SK-N-SH treated with all-trans-retinoic acid at 6 μM for 48 hours (cell line): ENCODE data around the gene FCER1G.

Experiments used
- ATAC-seq: fragments of 200-7000 bp; cut with Tn5 transposase; 3 replicates; pipeline ENCODE4 v1.9.1; 2020; ENCODE audit warnings: mild to moderate bottlenecking, moderate library complexity
- ARNTL ChIP-seq: fragments of 450-650 bp; formaldehyde crosslinking; IDR thresholded peaks from 2 replicates; pipeline ENCODE4 v1.5.0; 2020; ENCODE audit warnings: low read depth, mild to moderate bottlenecking, moderate library complexity, borderline replicate concordance
- BACH2 ChIP-seq: fragments of 250-450 bp; sonication (Bioruptor Pico); IDR thresholded peaks from 2 replicates; pipeline ENCODE4 v1.9.0; 2021; ENCODE audit warnings: mild to moderate bottlenecking, borderline replicate concordance
- CSDC2 ChIP-seq: fragments of 250-450 bp; sonication (Bioruptor Pico); IDR thresholded peaks from 2 replicates; pipeline ENCODE4 v1.5.0; 2020; ENCODE audit warnings: mild to moderate bottlenecking, moderate library complexity
- GLIS3 ChIP-seq: fragments of 250-450 bp; sonication (Bioruptor Pico); IDR thresholded peaks from 2 replicates; pipeline ENCODE4 v1.5.0; 2020; ENCODE audit warnings: mild to moderate bottlenecking, moderate library complexity
- OSR1 ChIP-seq: fragments of 250-450 bp; sonication (Bioruptor Pico); IDR thresholded peaks from 2 replicates; pipeline ENCODE4 v1.8.0; 2022; ENCODE audit warnings: moderate library complexity, mild to moderate bottlenecking, inconsistent platforms
- RARB ChIP-seq: fragments of 250-450 bp; sonication (Bioruptor Pico); IDR thresholded peaks from 2 replicates; pipeline ENCODE4 v1.8.0; 2021; ENCODE audit warnings: mild to moderate bottlenecking, moderate library complexity
- SNAI2 ChIP-seq: fragments of 250-450 bp; sonication (Bioruptor Pico); IDR thresholded peaks from 2 replicates; pipeline ENCODE4 v1.5.0; 2020; ENCODE audit warnings: mild to moderate bottlenecking, moderate library complexity
- TCF4 ChIP-seq: fragments of 250-450 bp; sonication (Bioruptor Pico); IDR thresholded peaks from 2 replicates; pipeline ENCODE4 v1.8.0; 2021; ENCODE audit warnings: mild to moderate bottlenecking, moderate library complexity, borderline replicate concordance
- TOX ChIP-seq: fragments of 250-450 bp; sonication (Bioruptor Pico); IDR thresholded peaks from 2 replicates; pipeline ENCODE4 v1.8.0; 2021; ENCODE audit warnings: mild to moderate bottlenecking, moderate library complexity, borderline replicate concordance
- ZC3H10 ChIP-seq: fragments of 250-450 bp; sonication (Bioruptor Pico); IDR thresholded peaks from 2 replicates; pipeline ENCODE4 v1.5.1; 2021; ENCODE audit warnings: mild to moderate bottlenecking, moderate library complexity
- ZFP3 ChIP-seq: fragments of 250-450 bp; sonication (Bioruptor Pico); IDR thresholded peaks from 2 replicates; pipeline ENCODE4 v1.5.0; 2020; ENCODE audit warnings: mild to moderate bottlenecking, moderate library complexity
- ZFP30 ChIP-seq: fragments of 450-650 bp; formaldehyde crosslinking; IDR thresholded peaks from 2 replicates; pipeline ENCODE4 v1.5.0; 2022; ENCODE audit warnings: mild to moderate bottlenecking, moderate library complexity
- ZNF565 ChIP-seq: fragments of 450-650 bp; formaldehyde crosslinking; conservative IDR thresholded peaks from 2 replicates; pipeline ENCODE4 v1.5.0; 2020; ENCODE audit warnings: low read depth, mild to moderate bottlenecking, moderate library complexity
- ZNF70 ChIP-seq: fragments of 450-650 bp; formaldehyde crosslinking; IDR thresholded peaks from 2 replicates; pipeline ENCODE4 v1.5.0; 2020; ENCODE audit warnings: mild to moderate bottlenecking, moderate library complexity
- ZNF8 ChIP-seq: fragments of 450-650 bp; formaldehyde crosslinking; IDR thresholded peaks from 2 replicates; pipeline ENCODE4 v1.5.0; 2020; ENCODE audit warnings: mild to moderate bottlenecking, moderate library complexity
- TF ChIP-seq, protein P1 (sequence below): fragments of 250-450 bp; sonication (Bioruptor Pico); IDR thresholded peaks from 2 replicates; pipeline ENCODE4 v1.5.0; 2020; ENCODE audit warnings: mild to moderate bottlenecking, moderate library complexity
- TF ChIP-seq, protein P2 (sequence below): fragments of 250-450 bp; sonication (Bioruptor Pico); IDR thresholded peaks from 2 replicates; pipeline ENCODE4 v1.8.0; 2020; ENCODE audit warnings: mild to moderate bottlenecking, moderate library complexity, borderline replicate concordance
- TF ChIP-seq, protein P3 (sequence below): fragments of 250-450 bp; sonication (Bioruptor Pico); IDR thresholded peaks from 2 replicates; pipeline ENCODE4 v1.8.0; 2021; ENCODE audit warnings: low read depth, mild to moderate bottlenecking, moderate library complexity, borderline replicate concordance
- TF ChIP-seq, protein P4 (sequence below): fragments of 250-450 bp; sonication (Bioruptor Pico); IDR thresholded peaks from 2 replicates; pipeline ENCODE4 v1.5.1; 2021; ENCODE audit warnings: mild to moderate bottlenecking, moderate library complexity
- TF ChIP-seq, protein P5 (sequence below): fragments of 250-450 bp; sonication (Bioruptor Pico); IDR thresholded peaks from 2 replicates; pipeline ENCODE4 v1.5.1; 2020; ENCODE audit warnings: low read depth, mild to moderate bottlenecking, moderate library complexity

FCER1G gene

DNA sequence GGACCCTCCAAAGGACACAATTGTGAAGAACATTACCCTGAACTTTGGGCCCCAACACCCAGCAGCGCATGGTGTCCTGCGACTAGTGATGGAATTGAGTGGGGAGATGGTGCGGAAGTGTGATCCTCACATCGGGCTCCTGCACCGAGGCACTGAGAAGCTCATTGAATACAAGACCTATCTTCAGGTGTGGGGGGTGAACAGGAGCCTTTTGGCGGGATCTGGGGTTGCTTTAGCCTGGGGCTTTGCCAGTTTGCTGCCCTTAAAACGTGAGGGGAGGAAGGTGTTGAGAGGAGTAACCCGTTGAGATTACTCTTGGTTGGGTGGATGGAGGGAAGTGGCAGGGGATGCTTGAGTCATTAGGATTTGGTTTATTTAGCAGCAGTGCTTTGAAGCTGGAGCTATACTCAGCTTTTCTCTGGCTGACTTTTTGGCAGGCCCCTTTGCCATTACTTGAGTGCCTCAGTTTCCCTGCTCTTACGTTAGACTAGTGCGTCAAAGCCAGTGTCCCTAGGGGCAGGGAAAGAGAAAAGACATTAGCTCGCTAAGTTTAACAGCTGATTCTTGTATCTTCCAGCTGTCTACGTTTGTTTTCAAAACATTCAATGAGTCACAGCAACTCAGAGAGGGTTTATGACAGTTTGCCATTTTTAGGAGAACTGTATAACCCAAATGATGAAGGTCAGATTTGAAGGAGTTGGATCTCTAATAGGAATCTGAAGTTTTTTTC, 8.5 kb upstream of the FCER1G start:
- TF ChIP-seq SNAI2 (CRISPR knock-in tag): no peak
- no peak for ATAC-seq

DNA sequence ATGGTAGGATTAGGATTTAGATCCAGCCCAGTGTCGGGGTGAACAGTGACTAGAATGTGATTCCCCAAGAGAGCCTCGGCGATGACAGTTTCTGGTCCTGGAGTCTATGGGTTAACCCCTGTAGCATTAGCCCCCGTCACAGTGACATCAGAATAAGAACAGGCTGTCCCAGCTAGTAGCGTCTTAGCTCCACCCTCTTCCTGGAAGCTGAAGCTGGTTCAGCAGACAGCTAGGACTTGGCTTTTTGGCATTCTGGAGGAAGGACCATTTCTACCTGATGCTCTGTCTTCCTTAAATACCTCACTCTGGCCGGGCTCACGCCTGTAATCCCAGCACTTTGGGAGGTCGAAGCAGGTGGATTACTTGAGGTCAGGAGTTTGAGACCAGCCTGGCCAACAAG, 7.9 kb upstream of the FCER1G start:
- no peak for ATAC-seq
- no peak for TF ChIP-seq BACH2 (CRISPR knock-in tag)
- TF ChIP-seq ZNF8 (CRISPR knock-in tag): no peak
- no peak for TF ChIP-seq ZNF565 (CRISPR knock-in tag)
- TF ChIP-seq ZFP30 (CRISPR knock-in tag): no peak
- no peak for TF ChIP-seq TCF4 (CRISPR knock-in tag)
- TF ChIP-seq ZNF70 (CRISPR knock-in tag): no peak
- TF ChIP-seq ARNTL: no peak
- TF ChIP-seq, protein P1, sequence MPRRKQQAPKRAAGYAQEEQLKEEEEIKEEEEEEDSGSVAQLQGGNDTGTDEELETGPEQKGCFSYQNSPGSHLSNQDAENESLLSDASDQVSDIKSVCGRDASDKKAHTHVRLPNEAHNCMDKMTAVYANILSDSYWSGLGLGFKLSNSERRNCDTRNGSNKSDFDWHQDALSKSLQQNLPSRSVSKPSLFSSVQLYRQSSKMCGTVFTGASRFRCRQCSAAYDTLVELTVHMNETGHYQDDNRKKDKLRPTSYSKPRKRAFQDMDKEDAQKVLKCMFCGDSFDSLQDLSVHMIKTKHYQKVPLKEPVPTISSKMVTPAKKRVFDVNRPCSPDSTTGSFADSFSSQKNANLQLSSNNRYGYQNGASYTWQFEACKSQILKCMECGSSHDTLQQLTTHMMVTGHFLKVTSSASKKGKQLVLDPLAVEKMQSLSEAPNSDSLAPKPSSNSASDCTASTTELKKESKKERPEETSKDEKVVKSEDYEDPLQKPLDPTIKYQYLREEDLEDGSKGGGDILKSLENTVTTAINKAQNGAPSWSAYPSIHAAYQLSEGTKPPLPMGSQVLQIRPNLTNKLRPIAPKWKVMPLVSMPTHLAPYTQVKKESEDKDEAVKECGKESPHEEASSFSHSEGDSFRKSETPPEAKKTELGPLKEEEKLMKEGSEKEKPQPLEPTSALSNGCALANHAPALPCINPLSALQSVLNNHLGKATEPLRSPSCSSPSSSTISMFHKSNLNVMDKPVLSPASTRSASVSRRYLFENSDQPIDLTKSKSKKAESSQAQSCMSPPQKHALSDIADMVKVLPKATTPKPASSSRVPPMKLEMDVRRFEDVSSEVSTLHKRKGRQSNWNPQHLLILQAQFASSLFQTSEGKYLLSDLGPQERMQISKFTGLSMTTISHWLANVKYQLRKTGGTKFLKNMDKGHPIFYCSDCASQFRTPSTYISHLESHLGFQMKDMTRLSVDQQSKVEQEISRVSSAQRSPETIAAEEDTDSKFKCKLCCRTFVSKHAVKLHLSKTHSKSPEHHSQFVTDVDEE (CRISPR knock-in tag): no peak

DNA sequence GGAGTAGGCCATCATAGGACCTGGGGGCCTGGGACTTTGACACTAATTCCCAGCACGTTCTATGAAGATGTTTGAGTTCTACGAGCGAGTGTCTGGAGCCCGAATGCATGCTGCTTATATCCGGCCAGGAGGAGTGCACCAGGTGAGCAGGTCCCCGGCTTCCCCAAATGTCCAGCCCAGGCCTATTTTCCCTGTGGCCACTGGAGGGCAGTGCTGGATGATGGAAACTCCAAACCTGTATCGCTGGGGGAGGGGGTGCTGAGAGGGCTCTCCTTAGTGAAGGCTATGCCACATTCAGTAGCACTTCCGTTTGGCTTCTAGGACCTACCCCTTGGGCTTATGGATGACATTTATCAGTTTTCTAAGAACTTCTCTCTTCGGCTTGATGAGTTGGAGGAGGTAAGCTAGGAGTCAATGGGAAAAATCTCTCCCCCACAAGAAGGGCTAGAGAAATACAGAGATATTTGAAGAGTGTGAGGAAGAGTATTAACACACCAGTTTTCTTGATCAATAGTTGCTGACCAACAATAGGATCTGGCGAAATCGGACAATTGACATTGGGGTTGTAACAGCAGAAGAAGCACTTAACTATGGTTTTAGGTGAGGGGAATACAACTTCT, 5.2 kb upstream of the FCER1G start:
- TF ChIP-seq ZFP3 (CRISPR knock-in tag) (no peak), SNAI2 (CRISPR knock-in tag) (no peak), ZNF565 (CRISPR knock-in tag) (no peak)
- peak; percentile 97 for ATAC-seq

DNA sequence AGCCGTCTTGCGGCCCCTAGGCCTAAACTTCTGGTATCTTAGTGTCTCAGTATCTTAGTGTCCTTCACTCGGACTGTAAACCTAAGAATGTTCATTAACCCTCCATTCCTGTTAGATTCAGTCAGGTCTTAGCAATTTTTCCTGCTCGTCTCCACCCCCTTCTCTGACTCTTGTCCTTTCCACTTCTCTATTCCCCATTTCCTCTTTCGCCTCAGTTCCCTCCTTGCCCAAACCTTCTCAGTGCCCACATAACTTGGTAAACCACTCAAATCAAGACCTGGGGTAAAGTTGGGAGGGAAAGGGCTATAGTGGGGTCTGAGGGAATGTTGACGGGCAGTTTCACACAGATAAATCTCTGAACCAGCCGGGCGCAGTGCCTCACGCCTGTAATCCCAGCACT, 726 bp upstream of the FCER1G start:
- TF ChIP-seq TCF4 (CRISPR knock-in tag): no peak
- no peak for TF ChIP-seq ZC3H10 (CRISPR knock-in tag)
- no peak for TF ChIP-seq ZNF70 (CRISPR knock-in tag)
- TF ChIP-seq BACH2 (CRISPR knock-in tag): no peak
- TF ChIP-seq, protein P2, sequence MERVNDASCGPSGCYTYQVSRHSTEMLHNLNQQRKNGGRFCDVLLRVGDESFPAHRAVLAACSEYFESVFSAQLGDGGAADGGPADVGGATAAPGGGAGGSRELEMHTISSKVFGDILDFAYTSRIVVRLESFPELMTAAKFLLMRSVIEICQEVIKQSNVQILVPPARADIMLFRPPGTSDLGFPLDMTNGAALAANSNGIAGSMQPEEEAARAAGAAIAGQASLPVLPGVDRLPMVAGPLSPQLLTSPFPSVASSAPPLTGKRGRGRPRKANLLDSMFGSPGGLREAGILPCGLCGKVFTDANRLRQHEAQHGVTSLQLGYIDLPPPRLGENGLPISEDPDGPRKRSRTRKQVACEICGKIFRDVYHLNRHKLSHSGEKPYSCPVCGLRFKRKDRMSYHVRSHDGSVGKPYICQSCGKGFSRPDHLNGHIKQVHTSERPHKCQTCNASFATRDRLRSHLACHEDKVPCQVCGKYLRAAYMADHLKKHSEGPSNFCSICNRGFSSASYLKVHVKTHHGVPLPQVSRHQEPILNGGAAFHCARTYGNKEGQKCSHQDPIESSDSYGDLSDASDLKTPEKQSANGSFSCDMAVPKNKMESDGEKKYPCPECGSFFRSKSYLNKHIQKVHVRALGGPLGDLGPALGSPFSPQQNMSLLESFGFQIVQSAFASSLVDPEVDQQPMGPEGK: no peak
- TF ChIP-seq ARNTL: no peak
- no peak for TF ChIP-seq RARB (CRISPR knock-in tag)
- TF ChIP-seq, protein P3, sequence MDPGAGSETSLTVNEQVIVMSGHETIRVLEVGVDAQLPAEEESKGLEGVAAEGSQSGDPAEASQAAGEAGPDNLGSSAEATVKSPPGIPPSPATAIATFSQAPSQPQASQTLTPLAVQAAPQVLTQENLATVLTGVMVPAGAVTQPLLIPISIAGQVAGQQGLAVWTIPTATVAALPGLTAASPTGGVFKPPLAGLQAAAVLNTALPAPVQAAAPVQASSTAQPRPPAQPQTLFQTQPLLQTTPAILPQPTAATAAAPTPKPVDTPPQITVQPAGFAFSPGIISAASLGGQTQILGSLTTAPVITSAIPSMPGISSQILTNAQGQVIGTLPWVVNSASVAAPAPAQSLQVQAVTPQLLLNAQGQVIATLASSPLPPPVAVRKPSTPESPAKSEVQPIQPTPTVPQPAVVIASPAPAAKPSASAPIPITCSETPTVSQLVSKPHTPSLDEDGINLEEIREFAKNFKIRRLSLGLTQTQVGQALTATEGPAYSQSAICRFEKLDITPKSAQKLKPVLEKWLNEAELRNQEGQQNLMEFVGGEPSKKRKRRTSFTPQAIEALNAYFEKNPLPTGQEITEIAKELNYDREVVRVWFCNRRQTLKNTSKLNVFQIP (CRISPR knock-in tag): no peak
- no peak for TF ChIP-seq CSDC2
- no peak for TF ChIP-seq GLIS3 (CRISPR knock-in tag)
- TF ChIP-seq, protein P4, sequence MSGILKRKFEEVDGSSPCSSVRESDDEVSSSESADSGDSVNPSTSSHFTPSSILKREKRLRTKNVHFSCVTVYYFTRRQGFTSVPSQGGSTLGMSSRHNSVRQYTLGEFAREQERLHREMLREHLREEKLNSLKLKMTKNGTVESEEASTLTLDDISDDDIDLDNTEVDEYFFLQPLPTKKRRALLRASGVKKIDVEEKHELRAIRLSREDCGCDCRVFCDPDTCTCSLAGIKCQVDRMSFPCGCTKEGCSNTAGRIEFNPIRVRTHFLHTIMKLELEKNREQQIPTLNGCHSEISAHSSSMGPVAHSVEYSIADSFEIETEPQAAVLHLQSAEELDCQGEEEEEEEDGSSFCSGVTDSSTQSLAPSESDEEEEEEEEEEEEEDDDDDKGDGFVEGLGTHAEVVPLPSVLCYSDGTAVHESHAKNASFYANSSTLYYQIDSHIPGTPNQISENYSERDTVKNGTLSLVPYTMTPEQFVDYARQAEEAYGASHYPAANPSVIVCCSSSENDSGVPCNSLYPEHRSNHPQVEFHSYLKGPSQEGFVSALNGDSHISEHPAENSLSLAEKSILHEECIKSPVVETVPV (CRISPR knock-in tag): no peak
- no peak for TF ChIP-seq ZFP3 (CRISPR knock-in tag)
- no peak for TF ChIP-seq TOX (CRISPR knock-in tag)
- no peak for TF ChIP-seq OSR1
- no peak for TF ChIP-seq ZNF565 (CRISPR knock-in tag)
- TF ChIP-seq, protein P1 (CRISPR knock-in tag): no peak
- TF ChIP-seq ZNF8 (CRISPR knock-in tag): no peak
- TF ChIP-seq, protein P5, sequence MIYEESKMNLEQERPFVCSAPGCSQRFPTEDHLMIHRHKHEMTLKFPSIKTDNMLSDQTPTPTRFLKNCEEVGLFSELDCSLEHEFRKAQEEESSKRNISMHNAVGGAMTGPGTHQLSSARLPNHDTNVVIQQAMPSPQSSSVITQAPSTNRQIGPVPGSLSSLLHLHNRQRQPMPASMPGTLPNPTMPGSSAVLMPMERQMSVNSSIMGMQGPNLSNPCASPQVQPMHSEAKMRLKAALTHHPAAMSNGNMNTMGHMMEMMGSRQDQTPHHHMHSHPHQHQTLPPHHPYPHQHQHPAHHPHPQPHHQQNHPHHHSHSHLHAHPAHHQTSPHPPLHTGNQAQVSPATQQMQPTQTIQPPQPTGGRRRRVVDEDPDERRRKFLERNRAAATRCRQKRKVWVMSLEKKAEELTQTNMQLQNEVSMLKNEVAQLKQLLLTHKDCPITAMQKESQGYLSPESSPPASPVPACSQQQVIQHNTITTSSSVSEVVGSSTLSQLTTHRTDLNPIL: no peak
- ATAC-seq: no peak
